Astrocyte (in vitro differentiated cells and primary cell): ENCODE measurements around the gene SHISAL1. TPM values are rescaled to one million over a fixed set of nuclear protein-coding genes. Genes with fewer than 3 reads are reported as not detected.
A peak's percentile ranks its signal among the peaks of the same experiment; 100 is the strongest.

Experiments used
- DNase-seq: peaks from one replicate; pipeline ENCODE4 v3.0.0-alpha.2; 2010; ENCODE audit warnings: low read depth
- FAIRE-seq: peaks from 2 replicates; lab custom pipeline; 2011; peaks lifted over from hg19 to GRCh38; lab: Jason Lieb, UNC
- H2AFZ ChIP-seq: 2 replicates; pipeline ENCODE4 v1.6.0; 2012; ENCODE audit warnings: low read depth, low read length, inconsistent platforms
- H3K27ac ChIP-seq: 2 replicates; pipeline ENCODE4 v1.5.1; 2011; ENCODE audit warnings: low read depth, low read length, inconsistent platforms
- H3K27me3 ChIP-seq: 2 replicates; pipeline ENCODE4 v1.6.0; 2011; ENCODE audit warnings: low read length, inconsistent platforms; ENCODE audit not compliant: insufficient read depth
- H3K36me3 ChIP-seq: 2 replicates; pipeline ENCODE4 v1.5.1; 2011; ENCODE audit warnings: low read length, inconsistent platforms; ENCODE audit not compliant: insufficient read depth
- H3K4me1 ChIP-seq: 2 replicates; pipeline ENCODE4 v1.5.1; 2011; ENCODE audit warnings: low read length, inconsistent platforms; ENCODE audit not compliant: insufficient read depth
- H3K4me2 ChIP-seq: 2 replicates; pipeline ENCODE4 v1.6.0; 2012; ENCODE audit warnings: low read length, inconsistent platforms
- H3K4me3 ChIP-seq: 2 replicates; pipeline ENCODE4 v1.5.1; 2011; ENCODE audit warnings: low read depth, mild to moderate bottlenecking, low read length, inconsistent platforms; ENCODE audit not compliant: insufficient read depth
- H3K79me2 ChIP-seq: 2 replicates; pipeline ENCODE4 v1.6.0; 2012; ENCODE audit warnings: mild to moderate bottlenecking, low read length, inconsistent platforms; ENCODE audit not compliant: insufficient read depth
- H3K9ac ChIP-seq: 2 replicates; pipeline ENCODE4 v1.6.0; 2012; ENCODE audit warnings: mild to moderate bottlenecking, low read length, inconsistent platforms
- H3K9me3 ChIP-seq: 2 replicates; pipeline ENCODE4 v1.5.1; 2012; ENCODE audit warnings: low read depth, mild to moderate bottlenecking, low read length, inconsistent platforms; ENCODE audit not compliant: insufficient read depth
- H4K20me1 ChIP-seq: 2 replicates; pipeline ENCODE4 v1.6.0; 2012; ENCODE audit warnings: low read length, inconsistent platforms; ENCODE audit not compliant: insufficient read depth
- H3K27ac Mint-ChIP-seq: one replicate; pipeline ENCODE4 v1.8.0; 2021; ENCODE audit warnings: mild to moderate bottlenecking, mixed read lengths; ENCODE audit not compliant: unreplicated experiment
- H3K27me3 Mint-ChIP-seq: one replicate; pipeline ENCODE4 v1.8.0; 2021; ENCODE audit warnings: low read depth, mixed read lengths; ENCODE audit not compliant: unreplicated experiment
- H3K36me3 Mint-ChIP-seq: one replicate; pipeline ENCODE4 v1.8.0; 2021; ENCODE audit warnings: low read depth, mixed read lengths; ENCODE audit not compliant: unreplicated experiment
- H3K4me1 Mint-ChIP-seq: one replicate; pipeline ENCODE4 v1.8.0; 2021; ENCODE audit warnings: low read depth, mixed read lengths; ENCODE audit not compliant: unreplicated experiment
- H3K4me3 Mint-ChIP-seq: one replicate; pipeline ENCODE4 v1.8.0; 2021; ENCODE audit warnings: mild to moderate bottlenecking, moderate library complexity, mixed read lengths; ENCODE audit not compliant: unreplicated experiment
- H3K9me3 Mint-ChIP-seq: one replicate; pipeline ENCODE4 v1.8.0; 2021; ENCODE audit warnings: mild to moderate bottlenecking, mixed read lengths; ENCODE audit not compliant: unreplicated experiment
- EZH2 ChIP-seq: IDR thresholded peaks from 2 replicates; pipeline ENCODE4 v1.6.1; 2012; ENCODE audit warnings: mild to moderate bottlenecking, low read length, inconsistent platforms; ENCODE audit not compliant: insufficient read depth
- total RNA-seq: library from RNA; stranded (reverse); gene quantifications from 2 replicates; pipeline ENCODE4 v1.2.1, GENCODE V29; 2021
- TF ChIP-seq, protein P1 (sequence below): IDR thresholded peaks from 2 replicates; pipeline ENCODE4 v1.5.1; 2011; ENCODE audit warnings: low read depth, mild to moderate bottlenecking, inconsistent platforms, low read length, moderate library complexity; ENCODE audit not compliant: insufficient read depth

Gene SHISAL1
- total RNA-seq, 1 donor from 2014 or later: 0.36 TPM

DNA sequence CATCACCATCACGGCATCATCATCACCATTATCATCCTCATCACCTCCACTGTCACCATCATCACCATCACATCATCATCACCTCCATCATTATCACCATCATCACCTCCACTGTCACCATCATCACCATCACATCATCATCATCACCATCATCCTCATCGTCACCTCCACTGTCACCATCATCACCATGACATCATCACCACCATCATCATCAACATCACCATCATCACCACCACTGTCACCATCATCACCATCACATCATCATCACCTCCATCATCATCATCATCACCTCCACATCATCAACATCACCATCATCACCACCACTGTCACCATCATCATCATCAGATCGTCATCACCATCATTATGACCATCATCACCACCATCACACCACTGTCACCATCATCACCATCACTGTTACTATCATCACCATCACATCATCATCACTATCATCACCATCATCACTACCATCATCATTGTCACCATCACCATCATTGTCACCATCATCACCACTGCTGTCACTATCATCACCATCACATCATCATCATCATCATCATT, 99.2 kb downstream of the SHISAL1 start:
- no peak for DNase-seq
- no peak overlapping the region for H3K4me2 ChIP-seq
- no peaks in the 10 kb centered on the region for H4K20me1 ChIP-seq
- no peak for TF ChIP-seq EZH2
- TF ChIP-seq, protein P1, sequence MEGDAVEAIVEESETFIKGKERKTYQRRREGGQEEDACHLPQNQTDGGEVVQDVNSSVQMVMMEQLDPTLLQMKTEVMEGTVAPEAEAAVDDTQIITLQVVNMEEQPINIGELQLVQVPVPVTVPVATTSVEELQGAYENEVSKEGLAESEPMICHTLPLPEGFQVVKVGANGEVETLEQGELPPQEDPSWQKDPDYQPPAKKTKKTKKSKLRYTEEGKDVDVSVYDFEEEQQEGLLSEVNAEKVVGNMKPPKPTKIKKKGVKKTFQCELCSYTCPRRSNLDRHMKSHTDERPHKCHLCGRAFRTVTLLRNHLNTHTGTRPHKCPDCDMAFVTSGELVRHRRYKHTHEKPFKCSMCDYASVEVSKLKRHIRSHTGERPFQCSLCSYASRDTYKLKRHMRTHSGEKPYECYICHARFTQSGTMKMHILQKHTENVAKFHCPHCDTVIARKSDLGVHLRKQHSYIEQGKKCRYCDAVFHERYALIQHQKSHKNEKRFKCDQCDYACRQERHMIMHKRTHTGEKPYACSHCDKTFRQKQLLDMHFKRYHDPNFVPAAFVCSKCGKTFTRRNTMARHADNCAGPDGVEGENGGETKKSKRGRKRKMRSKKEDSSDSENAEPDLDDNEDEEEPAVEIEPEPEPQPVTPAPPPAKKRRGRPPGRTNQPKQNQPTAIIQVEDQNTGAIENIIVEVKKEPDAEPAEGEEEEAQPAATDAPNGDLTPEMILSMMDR: no peak
- peaks cover 3% of the 10 kb centered on the region for H3K27me3 ChIP-seq
- H2AFZ ChIP-seq: no peak overlapping the region
- no peaks in the 10 kb centered on the region for H3K4me1 ChIP-seq
- peaks cover 20% of the 10 kb centered on the region for H3K27me3 Mint-ChIP-seq
- H3K4me3 ChIP-seq: no peak overlapping the region
- no peaks in the 10 kb centered on the region for H3K4me1 Mint-ChIP-seq
- H3K79me2 ChIP-seq: no peaks in the 10 kb centered on the region
- no peak overlapping the region for H3K27ac ChIP-seq
- H3K9me3 Mint-ChIP-seq: peaks cover 5% of the 10 kb centered on the region
- peaks cover 7% of the 10 kb centered on the region for H3K9me3 ChIP-seq
- no peak overlapping the region for H3K27ac Mint-ChIP-seq
- H3K36me3 ChIP-seq: no peaks in the 10 kb centered on the region
- peaks cover 2% of the 10 kb centered on the region for H3K36me3 Mint-ChIP-seq
- peak; percentile 96 for FAIRE-seq
- no peak overlapping the region for H3K9ac ChIP-seq
- H3K4me3 Mint-ChIP-seq: no peak overlapping the region

DNA sequence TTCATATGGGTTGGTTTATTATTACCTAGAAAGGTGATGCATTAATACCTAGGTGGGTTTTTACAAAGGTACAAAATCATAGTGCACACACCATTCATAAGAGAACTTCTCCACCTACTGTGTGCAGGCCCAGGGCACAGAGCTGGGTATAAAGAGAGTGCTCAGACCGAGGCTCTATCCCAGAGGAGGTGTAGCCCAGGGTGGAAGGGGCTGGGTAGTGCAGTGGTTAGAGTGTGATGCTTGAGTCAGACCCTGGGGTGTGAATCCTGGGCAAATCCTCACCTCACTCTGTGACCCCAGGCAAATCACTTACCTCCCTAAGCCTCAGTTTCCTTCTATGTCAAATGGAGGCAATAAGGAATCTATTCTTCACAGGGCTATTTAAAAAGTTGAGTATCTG, 99.8 kb downstream of the SHISAL1 start:
- H3K79me2 ChIP-seq: no peaks in the 10 kb centered on the region
- H3K4me3 ChIP-seq: no peak overlapping the region
- peaks cover 5% of the 10 kb centered on the region for H3K9me3 Mint-ChIP-seq
- no peak overlapping the region for H3K9ac ChIP-seq
- peaks cover 2% of the 10 kb centered on the region for H3K36me3 Mint-ChIP-seq
- H3K4me2 ChIP-seq: no peak overlapping the region
- no peaks in the 10 kb centered on the region for H4K20me1 ChIP-seq
- FAIRE-seq (no peak), DNase-seq (no peak)
- H3K4me1 ChIP-seq: no peaks in the 10 kb centered on the region
- H3K27ac ChIP-seq: no peak overlapping the region
- H3K36me3 ChIP-seq: no peaks in the 10 kb centered on the region
- no peak overlapping the region for H3K4me3 Mint-ChIP-seq
- peaks cover 19% of the 10 kb centered on the region for H3K27me3 Mint-ChIP-seq
- H3K27ac Mint-ChIP-seq: no peak overlapping the region
- TF ChIP-seq EZH2: no peak
- TF ChIP-seq, protein P1: no peak
- peaks cover 3% of the 10 kb centered on the region for H3K27me3 ChIP-seq
- H2AFZ ChIP-seq: no peak overlapping the region
- H3K4me1 Mint-ChIP-seq: no peaks in the 10 kb centered on the region
- H3K9me3 ChIP-seq: peaks cover 7% of the 10 kb centered on the region
